Kasumi-1 (cell line): ENCODE results near the gene COG2.
"Not testable (repeated sequence)": the region's sequence is repeated elsewhere in the genome, so short reads cannot be mapped to it uniquely, and the experiment has no call there.

Source experiments
- DNase-seq, 2 experiments: peaks; one replicate each; lab custom pipeline; 2025; lab: John Stamatoyannopoulos, UW

Gene COG2

DNA sequence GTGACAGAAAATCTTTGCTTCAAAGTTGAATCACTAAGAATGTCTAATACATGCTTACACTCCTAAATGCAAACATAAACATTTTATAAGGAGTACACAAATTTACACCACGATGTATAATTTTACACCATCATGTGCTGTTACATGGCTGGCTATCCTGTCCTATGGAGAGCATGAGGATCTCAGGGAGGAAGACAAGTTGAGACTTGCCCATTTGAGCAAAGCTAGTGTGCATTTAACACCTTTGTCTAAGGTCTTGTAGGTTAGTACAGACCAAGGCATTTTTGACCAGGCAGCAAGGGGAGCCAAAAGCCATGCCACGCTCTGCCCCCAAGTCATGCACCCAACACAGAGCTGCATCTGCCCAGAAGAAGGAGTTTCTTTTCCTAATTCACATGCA is 14.5 kb upstream of the COG2 start:
- no peak for DNase-seq

DNA sequence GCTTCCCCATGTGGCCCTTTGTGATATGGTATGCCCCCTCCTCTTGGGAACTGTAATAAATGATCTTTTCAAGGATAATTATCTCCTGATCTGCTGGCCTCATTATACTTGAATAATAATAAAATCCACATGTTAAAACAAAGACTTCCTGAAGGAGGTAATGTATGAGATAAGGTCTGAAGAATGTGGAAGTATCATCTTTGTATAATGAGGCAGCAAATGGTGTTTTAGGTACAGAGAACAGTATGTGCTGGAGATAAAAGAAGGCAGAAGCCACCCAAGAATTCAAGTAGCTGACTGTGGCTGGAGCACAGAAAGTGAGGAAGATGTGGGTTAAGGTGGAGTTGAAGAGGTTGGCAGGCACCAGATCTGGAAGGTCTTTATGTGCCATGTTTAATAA is 12.8 kb upstream of the COG2 start:
- DNase-seq, result no peak

GRCh38 chr1:230631477-230631876 is 10.8 kb upstream of the COG2 start:
- DNase-seq, result no peak

DNA sequence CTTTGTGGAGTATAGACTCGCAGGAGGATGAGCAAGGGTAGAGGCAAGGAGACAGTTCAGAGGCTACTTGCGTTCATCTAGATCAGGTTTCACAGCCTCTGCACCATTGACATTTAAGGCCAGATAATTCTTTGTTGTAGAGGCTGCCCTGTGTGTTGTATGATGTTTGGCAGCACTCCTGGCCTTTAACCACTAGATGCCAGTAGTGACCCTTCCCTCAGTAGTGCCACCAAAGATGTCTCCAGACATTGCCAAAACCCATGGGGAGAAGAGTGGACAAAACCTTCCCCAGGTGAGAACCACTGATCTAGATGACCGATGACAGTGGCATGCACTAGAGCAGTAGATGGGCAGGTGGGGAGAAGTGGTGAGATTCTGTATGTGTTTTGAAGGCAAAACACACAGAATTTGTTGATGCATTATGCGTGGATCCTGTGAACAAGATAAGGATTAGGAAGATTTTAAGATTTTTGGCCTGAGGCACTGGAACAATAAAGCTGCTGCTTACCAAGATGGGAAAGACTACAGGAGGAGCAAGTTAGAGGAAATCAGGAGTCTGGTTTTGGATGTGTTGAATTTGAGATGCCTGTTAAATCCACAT is 9.9 kb upstream of the COG2 start:
- DNase-seq, result peak; percentile 52 to 69

DNA sequence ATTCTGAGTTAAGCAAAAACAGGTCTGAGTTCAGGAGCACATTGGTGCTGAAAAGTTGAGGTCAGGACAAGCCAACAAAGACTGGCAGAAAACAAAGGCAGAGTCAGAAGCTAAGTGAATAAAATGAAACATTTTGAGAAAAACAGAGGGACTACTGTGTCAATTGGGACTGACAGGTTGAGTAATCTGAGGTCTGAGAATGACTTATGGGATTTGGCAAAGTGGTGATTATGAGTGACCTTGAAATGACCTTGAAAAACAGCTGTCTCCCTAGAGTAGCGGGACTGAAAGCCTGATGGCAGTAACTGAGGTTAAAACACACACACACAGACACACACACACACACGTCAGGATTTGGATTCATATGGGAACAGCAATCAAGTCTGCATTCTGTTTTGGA is 8.8 kb upstream of the COG2 start:
- no peak for DNase-seq

- no peak for DNase-seq
Measured at GRCh38 chr1:230634384-230634783, 7.9 kb upstream of the COG2 start.

DNA sequence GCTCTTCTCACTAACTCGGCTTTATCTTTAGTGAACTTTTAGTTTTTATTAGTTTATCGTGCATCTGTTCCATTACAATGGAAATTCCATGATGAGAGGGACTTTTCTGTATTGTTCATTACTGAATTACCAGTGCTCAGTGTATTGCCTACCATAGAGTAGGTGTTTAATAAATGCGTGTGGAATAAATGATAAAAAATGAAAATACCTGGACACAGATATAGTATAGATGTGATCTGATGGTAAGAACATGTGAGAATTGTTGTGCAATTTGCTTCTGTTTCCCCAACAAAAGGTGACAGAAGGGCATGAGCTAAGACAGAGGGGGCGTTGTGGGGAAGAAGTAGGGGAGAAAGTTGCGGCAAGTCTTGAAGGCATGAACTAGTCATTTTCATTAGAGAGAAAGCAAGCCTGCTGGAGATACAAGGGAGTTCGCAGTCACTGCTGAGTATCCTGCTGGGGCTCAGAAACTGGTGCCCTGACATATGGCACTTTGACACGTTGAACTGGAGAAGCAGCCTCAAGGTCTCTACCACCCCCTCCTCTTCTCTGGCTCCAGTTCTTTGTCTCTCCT is 5.6 kb upstream of the COG2 start:
- DNase-seq, result no peak

DNA sequence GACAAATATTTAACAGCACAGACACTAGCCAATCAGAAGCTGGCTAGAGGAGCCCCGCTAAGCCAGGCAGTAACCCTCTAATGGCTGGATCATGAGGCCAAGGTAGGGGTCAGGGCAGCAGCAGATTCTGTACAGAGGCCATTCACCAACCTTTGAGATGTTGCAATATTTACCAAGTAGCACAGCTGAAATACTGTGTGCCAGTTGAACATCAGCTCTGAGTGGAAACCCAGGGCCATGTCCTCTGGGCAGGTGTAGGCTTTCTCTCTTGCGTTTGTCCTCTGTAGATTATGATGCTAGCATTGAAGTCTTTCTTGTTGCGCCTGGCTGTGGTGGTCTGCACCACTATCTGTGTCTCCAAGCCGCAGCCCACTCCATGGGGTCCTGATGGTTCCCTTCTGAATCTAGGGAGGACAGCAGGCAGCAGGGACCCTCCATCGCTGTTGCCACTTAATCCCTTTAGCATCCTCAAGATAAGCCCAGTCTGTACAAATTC is 2.5 kb upstream of the COG2 start:
- no peak for DNase-seq

DNA sequence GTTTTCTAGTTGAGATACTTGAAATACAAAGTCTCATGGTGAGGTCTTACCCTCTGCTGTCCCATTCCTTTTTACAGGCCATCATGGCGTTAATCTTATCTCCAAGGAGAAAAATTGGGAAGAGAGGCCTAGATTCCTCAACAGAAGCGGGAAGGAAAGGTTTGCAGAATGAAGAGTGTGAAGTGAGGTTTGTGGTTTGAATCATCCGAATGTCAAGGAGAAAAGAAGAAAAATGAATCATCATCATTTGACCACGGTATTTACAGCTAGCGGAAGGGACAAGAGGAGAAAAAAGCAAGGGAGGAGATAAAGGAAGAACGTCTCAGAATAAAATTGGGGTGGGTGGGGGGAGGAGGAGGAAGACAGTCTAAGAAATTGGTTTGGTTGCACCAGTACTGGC is 935 bp upstream of the COG2 start:
- DNase-seq, result no peak

DNA sequence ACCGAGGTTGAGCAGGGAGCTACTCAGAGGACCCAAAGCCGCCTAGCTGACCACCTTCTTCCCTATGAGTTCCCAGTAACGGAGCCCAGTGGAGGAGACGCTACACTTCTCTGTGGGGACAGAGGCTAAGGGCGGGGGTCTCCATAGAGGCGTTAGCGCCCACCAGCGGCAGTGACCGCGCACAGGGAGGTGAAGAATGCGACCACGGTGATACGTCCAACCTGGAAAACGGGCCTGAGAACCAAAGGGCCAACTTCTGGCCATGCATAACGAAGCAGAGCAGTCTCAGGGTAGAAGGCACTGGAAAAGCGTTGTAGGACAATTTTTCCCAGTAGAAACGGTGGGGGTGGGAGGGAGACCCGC is 400 bp upstream of the COG2 start:
- peak; percentile 44 to 46 for DNase-seq

DNA sequence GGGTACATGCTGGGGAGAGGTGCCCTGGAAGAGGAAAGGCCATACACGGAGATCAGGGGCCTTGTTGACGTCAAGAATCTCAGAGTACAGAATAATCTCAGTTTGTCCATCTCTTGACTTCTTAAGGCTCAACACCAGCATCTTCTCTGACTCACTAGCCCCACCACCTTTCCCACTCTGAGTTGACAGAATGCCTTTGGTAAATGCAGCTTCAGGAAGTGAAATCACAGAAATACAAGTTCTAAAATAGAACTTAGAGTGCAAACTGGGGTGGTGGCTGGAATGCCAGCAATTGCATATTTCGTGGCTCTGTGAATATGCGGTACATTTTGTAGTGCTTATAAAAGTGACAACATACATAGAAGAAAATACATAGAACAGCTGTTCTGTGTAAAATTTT is 1.6 kb downstream of the COG2 start:
- no peak for DNase-seq

GRCh38 chr1:230646710-230647302 is 4.5 kb downstream of the COG2 start:
- DNase-seq, result no peak

GRCh38 chr1:230647321-230647720 is 5.0 kb downstream of the COG2 start:
- no peak for DNase-seq

- DNase-seq, result no peak
Measured at GRCh38 chr1:230648114-230648513, 5.8 kb downstream of the COG2 start.

- no peak for DNase-seq
Measured at GRCh38 chr1:230650300-230650699, 8.0 kb downstream of the COG2 start.

- DNase-seq, result no peak
Measured at GRCh38 chr1:230651235-230651634, 9.0 kb downstream of the COG2 start.

- not testable (repeated sequence) for DNase-seq
Measured at GRCh38 chr1:230656719-230657118, 14.4 kb downstream of the COG2 start.

- DNase-seq, result not testable (repeated sequence)
Measured at GRCh38 chr1:230658103-230658502, 15.8 kb downstream of the COG2 start.

DNA sequence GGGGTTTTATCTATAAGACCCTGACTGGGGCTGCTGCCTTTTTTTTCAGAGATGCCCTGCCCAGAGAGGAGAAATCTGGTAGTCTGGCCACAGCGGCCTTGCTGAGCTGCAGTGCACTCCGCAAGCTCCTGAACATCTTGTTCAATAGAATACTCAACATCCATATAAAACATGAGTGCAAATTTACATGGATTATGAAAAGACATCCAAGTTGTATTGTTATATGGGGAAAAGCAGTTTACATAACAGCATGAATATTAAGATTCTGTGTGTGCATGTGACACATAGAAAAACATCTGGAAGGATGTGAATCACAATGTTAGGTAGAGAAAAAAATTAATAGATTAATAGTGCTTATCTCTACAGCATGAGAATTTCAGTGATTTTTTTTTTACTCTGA is 16.4 kb downstream of the COG2 start:
- no peak for DNase-seq

- DNase-seq, result no peak
Measured at GRCh38 chr1:230661976-230662375, 19.7 kb downstream of the COG2 start.

GRCh38 chr1:230668227-230668626 is 25.9 kb downstream of the COG2 start:
- no peak for DNase-seq

- DNase-seq, result no peak
Measured at GRCh38 chr1:230669543-230669942, 27.3 kb downstream of the COG2 start.

DNA sequence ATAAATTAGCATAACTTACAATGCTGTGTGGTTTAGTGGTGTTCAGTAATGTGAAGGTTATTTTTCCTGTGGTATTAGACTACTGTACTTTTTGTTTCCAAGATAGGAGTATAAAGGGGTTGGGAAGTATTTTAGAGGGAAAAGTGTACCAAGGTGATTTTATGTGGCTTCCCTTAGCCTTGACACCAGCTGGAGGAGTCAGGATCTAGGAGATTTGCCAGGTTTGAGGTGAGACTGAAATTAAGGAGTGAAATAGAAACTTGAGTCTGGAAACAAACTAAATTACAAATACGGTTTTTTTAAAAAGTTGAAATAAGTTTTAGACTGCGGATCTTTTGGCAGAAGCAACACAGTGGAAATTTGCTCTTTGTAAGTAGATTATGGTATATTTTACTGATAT is 32.3 kb downstream of the COG2 start:
- DNase-seq, result no peak

DNA sequence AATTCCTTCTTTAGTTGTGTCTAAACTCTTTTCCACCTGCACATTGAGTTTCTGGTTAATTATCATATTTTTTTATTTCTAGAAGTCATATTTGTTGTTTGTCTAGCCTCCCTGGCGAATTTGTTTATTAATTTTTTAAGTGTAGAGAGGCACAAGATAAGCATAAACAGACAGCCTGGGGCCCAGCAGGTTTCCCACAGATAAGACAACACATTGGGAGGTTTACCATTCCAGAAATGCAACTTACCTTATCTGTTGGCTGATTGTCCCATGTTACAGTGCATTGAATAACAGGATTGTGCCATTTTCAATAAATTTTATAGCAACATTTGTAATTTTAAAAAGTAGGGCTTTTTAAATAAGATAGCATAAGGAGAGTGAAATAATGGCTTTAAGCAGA is 34.9 kb downstream of the COG2 start:
- no peak for DNase-seq
